ENCODE results near the gene TNP1. TPM values are rescaled to one million over a fixed set of nuclear protein-coding genes. Genes with fewer than 3 reads are reported as not detected.

The TNP1 gene
- total and polyA plus RNA-seq, 9 donors: not detected

- Histone ChIP-seq H3K27ac (no peak overlapping the region), H3K36me3 (no peaks in the 10 kb centered on the region), H3K4me3 (no peak overlapping the region), H3K9me3 (no peaks in the 10 kb centered on the region), H3K27me3 (no peaks in the 10 kb centered on the region), H3K4me1 (ENCODE audit: insufficient read depth) (no peaks in the 10 kb centered on the region)
- intact Hi-C loops (cut with DNase I): no loop called here
- DNase-seq: no peak
- TF ChIP-seq EP300 (IDR thresholded peaks at IDR 0.05) (no peak), POLR2A (IDR thresholded peaks at IDR 0.05) (no peak), CTCF (IDR thresholded peaks at IDR 0.05) (no peak)
- 82 to 91% (median 91%) methylated on average over 7 of the region's 7 CpGs for WGBS, 3 donors
Observed at GRCh38 chr2:216880509-216881184, 20.8 kb upstream of the TNP1 start.

- no peak overlapping the region for H3K27ac ChIP-seq
- H3K36me3 ChIP-seq: no peaks in the 10 kb centered on the region
- H3K4me1 ChIP-seq (ENCODE audit: insufficient read depth): no peaks in the 10 kb centered on the region
- DNase-seq: no peak
- TF ChIP-seq CTCF (IDR thresholded peaks at IDR 0.05) (no peak), EP300 (IDR thresholded peaks at IDR 0.05) (no peak), POLR2A (IDR thresholded peaks at IDR 0.05) (no peak)
- no peak overlapping the region for H3K4me3 ChIP-seq
- intact Hi-C loops (cut with DNase I): no loop called here
- H3K9me3 ChIP-seq: no peaks in the 10 kb centered on the region
- WGBS, 3 donors: 93 to 98% (median 94%) methylated on average over 6 of the region's 6 CpGs
- H3K27me3 ChIP-seq: no peaks in the 10 kb centered on the region
Observed at GRCh38 chr2:216879727-216880508, 20.1 kb upstream of the TNP1 start.

GRCh38 chr2:216878072-216878471 is 18.2 kb upstream of the TNP1 start:
- DNase-seq: no peak
- no peak for TF ChIP-seq POLR2A (IDR thresholded peaks at IDR 0.05)
- TF ChIP-seq CTCF (IDR thresholded peaks at IDR 0.05): no peak
- TF ChIP-seq EP300 (IDR thresholded peaks at IDR 0.05): no peak
- Histone ChIP-seq H3K36me3 (no peaks in the 10 kb centered on the region), H3K4me3 (no peak overlapping the region), H3K4me1 (ENCODE audit: insufficient read depth) (no peaks in the 10 kb centered on the region), H3K9me3 (no peaks in the 10 kb centered on the region), H3K27ac (no peak overlapping the region), H3K27me3 (no peaks in the 10 kb centered on the region)
- intact Hi-C loops (cut with DNase I): no loop called here
- 92 to 97% (median 95%) methylated on average over 5 of the region's 5 CpGs for WGBS, 3 donors

GRCh38 chr2:216877085-216877484 is 17.2 kb upstream of the TNP1 start:
- intact Hi-C loops (cut with DNase I): no loop called here
- whole genome bisulfite sequencing, 3 donors: 93 to 98% (median 97%) methylated on average over 3 of the region's 3 CpGs
- no peaks in the 10 kb centered on the region for H3K36me3 ChIP-seq
- no peaks in the 10 kb centered on the region for H3K9me3 ChIP-seq
- H3K27me3 ChIP-seq: no peaks in the 10 kb centered on the region
- H3K4me1 ChIP-seq (ENCODE audit: insufficient read depth): no peaks in the 10 kb centered on the region
- no peak overlapping the region for H3K4me3 ChIP-seq
- no peak overlapping the region for H3K27ac ChIP-seq
- no peak for DNase-seq
- TF ChIP-seq EP300 (IDR thresholded peaks at IDR 0.05) (no peak), CTCF (IDR thresholded peaks at IDR 0.05) (no peak), POLR2A (IDR thresholded peaks at IDR 0.05) (no peak)

All from ovary (tissue), 9 donors.